PFSK-1 (cell line): ENCODE data around the gene GLRA2.

Experiments used
- POLR2AphosphoS5 ChIP-seq: IDR thresholded peaks from 2 replicates; pipeline ENCODE4 v1.6.1; 2012; ENCODE audit warnings: low read depth, mild to moderate bottlenecking, control low read depth, low read length, moderate library complexity
- TAF1 ChIP-seq: IDR thresholded peaks from 2 replicates; pipeline ENCODE4 v1.6.1; 2012; ENCODE audit warnings: low read length, control low read depth, borderline replicate concordance; ENCODE audit not compliant: insufficient read depth

DNA sequence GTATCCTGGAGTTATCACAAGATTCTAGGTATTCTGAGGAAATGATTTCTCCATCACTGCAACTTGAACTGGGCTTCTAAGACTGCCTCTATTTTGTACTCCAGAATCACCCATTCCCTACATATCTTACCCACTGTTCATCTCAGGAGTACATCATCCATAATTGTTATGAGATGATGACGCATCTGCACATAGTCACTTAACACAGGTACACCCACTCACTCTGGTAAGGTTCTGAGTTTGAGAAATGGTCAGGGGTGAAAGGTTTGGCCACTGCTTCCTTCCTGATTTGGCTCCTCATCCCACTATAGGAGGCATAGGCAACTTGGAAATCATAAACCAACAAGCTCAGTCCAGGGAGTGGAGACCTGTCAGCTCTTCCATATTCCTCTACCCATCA is 143.9 kb downstream of the GLRA2 start:
- TF ChIP-seq POLR2AphosphoS5 (no peak), TAF1 (no peak)
